G401 (cell line): ENCODE measurements around the gene PPY. TPM values are rescaled to one million over a fixed set of nuclear protein-coding genes. Genes with fewer than 3 reads are reported as not detected.

Experiments used
- total RNA-seq: library from RNA; depleted of rRNA; stranded (reverse); fragments of >200 nt; shearing (Covaris generic); gene quantifications from 2 replicates; pipeline ENCODE4 v1.2.3, GENCODE V29; 2014; rRNA removed

PPY gene
- total RNA-seq, 1 experiment from 2014 or later: not detected

Other genes with a start within 250 kb of the PPY start
- gene SOST, start 183.7 kb downstream of the PPY start, total RNA-seq: 59.3 and 74.0 TPM in 2 replicates
- 79.1 and 101 TPM in 2 replicates for gene DUSP3, start 163.5 kb downstream of the PPY start, total RNA-seq
- gene CFAP97D1, start 162.0 kb downstream of the PPY start, total RNA-seq: not detected in 2 replicates
- 2.1 and 2.2 TPM in 2 replicates for gene MPP3, start 109.3 kb downstream of the PPY start, total RNA-seq
- gene CD300LG, start 95.3 kb downstream of the PPY start, total RNA-seq: 0.31 TPM in 1 of 2 replicates, not detected in the other
- 58.8 and 82.5 TPM in 2 replicates for gene MPP2, start 34.9 kb downstream of the PPY start, total RNA-seq
- not detected in 2 replicates for gene PYY, start 11.5 kb upstream of the PPY start, total RNA-seq
- gene NAGS, start 62.1 kb upstream of the PPY start, total RNA-seq: 2.5 and 4.7 TPM in 2 replicates
- 53.3 and 63.2 TPM in 2 replicates for gene TMEM101, start 72.5 kb upstream of the PPY start, total RNA-seq
- 93.5 and 116 TPM in 2 replicates for gene LSM12, start 124.2 kb upstream of the PPY start, total RNA-seq
- 18.6 and 23.2 TPM in 2 replicates for gene G6PC3, start 128.3 kb upstream of the PPY start, total RNA-seq
- 65.5 and 70.6 TPM in 2 replicates for gene HDAC5, start 181.2 kb upstream of the PPY start, total RNA-seq
- 7.6 and 9.9 TPM in 2 replicates for gene HROB, start 199.5 kb upstream of the PPY start, total RNA-seq
- not detected in 2 replicates for gene ASB16, start 228.2 kb upstream of the PPY start, total RNA-seq
- 27.1 and 34.5 TPM in 2 replicates for gene TMUB2, start 244.5 kb upstream of the PPY start, total RNA-seq